Tibial nerve (tissue), 4 donors: Measurements from ENCODE around the gene DHH. TPM values are rescaled to one million over a fixed set of nuclear protein-coding genes. Genes with fewer than 3 reads are reported as not detected.

Source experiments
- DNase-seq, 2 donors: peaks; one replicate each; pipeline ENCODE4 v3.0.0-alpha.2; 2019; ENCODE audit warnings: low spot score in 2 of 2
- H3K27ac ChIP-seq, 4 donors: fragments of 200-600 bp; sonication (generic) in 3 of 4; one replicate each; pipeline ENCODE4 v1.5.1; 2017 to 2019; ENCODE audit warnings: mild to moderate bottlenecking in 1 of 4
- H3K27me3 ChIP-seq, 2 donors: fragments of 200-600 bp; sonication (generic) in 1 of 2; one replicate each; pipeline versions ENCODE4 v1.5.1 to v1.6.0; 2017 to 2019
- H3K36me3 ChIP-seq, 3 donors: fragments of 200-600 bp; sonication (generic); one replicate each; pipeline ENCODE4 v1.5.1; 2018 to 2019
- H3K4me1 ChIP-seq, 4 donors: fragments of 200-600 bp; sonication (generic) in 3 of 4; one replicate each; pipeline ENCODE4 v1.5.1; 2017 to 2019
- H3K4me3 ChIP-seq, 4 donors: fragments of 200-600 bp; sonication (generic) in 3 of 4; one replicate each; pipeline ENCODE4 v1.5.1; 2017 to 2019; ENCODE audit warnings: mild to moderate bottlenecking in 1 of 4, moderate library complexity in 1 of 4
- H3K9me3 ChIP-seq, 4 donors: fragments of 200-600 bp; sonication (generic) in 3 of 4; one replicate each; pipeline ENCODE4 v1.5.1; 2017 to 2019
- EP300 ChIP-seq, 2 donors: sonication (generic); formaldehyde crosslinking; IDR thresholded peaks; one replicate each; pipeline ENCODE4 v1.6.1; 2017; ENCODE audit warnings: antibody characterized with exemption in 2 of 2, mild to moderate bottlenecking in 1 of 2
- POLR2A ChIP-seq, 2 donors: fragments of 450-650 bp; IDR thresholded peaks; one replicate each; pipeline ENCODE4 v1.6.1; 2017; ENCODE audit warnings: antibody characterized with exemption in 2 of 2, mild to moderate bottlenecking in 2 of 2, moderate library complexity in 2 of 2
- WGBS, 2 donors: methylation state at CpG; one replicate each; pipeline ENCODE4 v1.1.5; 2018; 5-methylcytosine and 5-hydroxymethylcytosine counted together
- total RNA-seq, 4 donors: library from RNA; depleted of rRNA; stranded (reverse); fragments of >200 nt; gene quantifications; one replicate each; pipeline ENCODE4 v1.1.0, GENCODE V29; 2016
- TF ChIP-seq, protein P1 (sequence below), 5 experiments: fragments of 200-600 bp in 3 of 5; fragments of 450-650 bp in 2 of 5; sonication (generic) in 3 of 5; IDR thresholded peaks; one replicate each; pipeline ENCODE4 v1.5.1; 2016 to 2019; ENCODE audit warnings: antibody characterized with exemption in 5 of 5, mild to moderate bottlenecking in 3 of 5, moderate library complexity in 2 of 5

DHH gene
- total RNA-seq, 4 donors from 2014 or later = 55.5 to 94.7 (median 60.1) TPM

DNA sequence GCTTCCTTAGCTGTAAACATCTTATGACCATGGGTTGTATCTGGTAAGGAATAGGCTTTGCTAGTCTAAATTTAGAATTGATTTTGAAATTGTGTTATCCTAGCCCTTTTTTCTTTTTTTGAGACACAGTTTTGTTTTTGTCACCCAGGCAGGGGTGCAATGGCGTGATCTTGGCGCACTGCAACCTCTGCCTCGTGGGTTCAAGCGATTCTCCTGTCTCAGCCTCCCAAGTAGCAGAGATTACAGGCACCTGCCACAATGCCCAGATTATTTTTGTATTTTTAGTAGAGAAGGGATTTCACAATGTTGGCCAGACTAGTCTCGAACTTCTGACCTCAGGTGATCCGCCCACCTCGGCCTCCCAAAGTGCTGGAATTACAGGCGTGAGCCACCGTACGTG lies 39.0 kb upstream of the DHH start:
- no peaks in the 10 kb centered on the region for H3K27me3 ChIP-seq
- H3K36me3 ChIP-seq = peaks cover 0 to 13% (median 8%) of the 10 kb centered on the region in 3 donors
- TF ChIP-seq, protein P1, sequence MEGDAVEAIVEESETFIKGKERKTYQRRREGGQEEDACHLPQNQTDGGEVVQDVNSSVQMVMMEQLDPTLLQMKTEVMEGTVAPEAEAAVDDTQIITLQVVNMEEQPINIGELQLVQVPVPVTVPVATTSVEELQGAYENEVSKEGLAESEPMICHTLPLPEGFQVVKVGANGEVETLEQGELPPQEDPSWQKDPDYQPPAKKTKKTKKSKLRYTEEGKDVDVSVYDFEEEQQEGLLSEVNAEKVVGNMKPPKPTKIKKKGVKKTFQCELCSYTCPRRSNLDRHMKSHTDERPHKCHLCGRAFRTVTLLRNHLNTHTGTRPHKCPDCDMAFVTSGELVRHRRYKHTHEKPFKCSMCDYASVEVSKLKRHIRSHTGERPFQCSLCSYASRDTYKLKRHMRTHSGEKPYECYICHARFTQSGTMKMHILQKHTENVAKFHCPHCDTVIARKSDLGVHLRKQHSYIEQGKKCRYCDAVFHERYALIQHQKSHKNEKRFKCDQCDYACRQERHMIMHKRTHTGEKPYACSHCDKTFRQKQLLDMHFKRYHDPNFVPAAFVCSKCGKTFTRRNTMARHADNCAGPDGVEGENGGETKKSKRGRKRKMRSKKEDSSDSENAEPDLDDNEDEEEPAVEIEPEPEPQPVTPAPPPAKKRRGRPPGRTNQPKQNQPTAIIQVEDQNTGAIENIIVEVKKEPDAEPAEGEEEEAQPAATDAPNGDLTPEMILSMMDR (IDR thresholded peaks at IDR 0.05) = no peak
- TF ChIP-seq POLR2A (IDR thresholded peaks at IDR 0.05) = no peak
- no peak for TF ChIP-seq EP300 (IDR thresholded peaks at IDR 0.05)
- 81 to 83% methylated on average over 10 of the region's 10 CpGs for WGBS, 2 donors
- peak overlapping the region in 1 of 4 donors; percentile 99 for H3K4me3 ChIP-seq
- peaks cover 0 to 40% (median 9%) of the 10 kb centered on the region in 4 donors for H3K4me1 ChIP-seq
- H3K9me3 ChIP-seq = no peaks in the 10 kb centered on the region
- no peak for DNase-seq
- peak overlapping the region; percentile 57 to 100 (median 92) for H3K27ac ChIP-seq

DNA sequence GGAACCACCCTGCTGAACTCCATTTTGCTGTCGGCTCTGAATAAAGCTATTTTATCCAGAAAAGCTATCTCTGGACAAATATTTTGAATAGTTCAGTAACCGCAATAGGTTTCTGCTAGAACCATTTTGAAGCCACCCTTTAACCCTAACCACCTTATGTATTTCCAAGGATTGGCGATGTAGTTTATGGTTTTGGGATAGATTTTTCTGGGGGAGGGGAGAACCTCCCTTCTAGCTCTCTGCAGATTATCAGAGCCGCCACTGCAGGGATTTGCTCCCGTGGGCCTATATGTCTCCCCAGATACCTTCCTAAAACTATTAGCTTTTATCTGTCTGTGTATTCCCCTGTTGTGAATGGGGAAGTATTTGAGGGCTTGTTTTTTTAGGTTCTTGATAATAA lies 38.4 kb upstream of the DHH start:
- H3K9me3 ChIP-seq = no peaks in the 10 kb centered on the region
- 11 to 34% methylated on average over 5 of the region's 5 CpGs for WGBS, 2 donors
- peaks cover 0 to 40% (median 9%) of the 10 kb centered on the region in 4 donors for H3K4me1 ChIP-seq
- peak overlapping the region in 2 of 4 donors; percentile 1 to 99 for H3K4me3 ChIP-seq
- no peak for TF ChIP-seq POLR2A (IDR thresholded peaks at IDR 0.05)
- no peak for TF ChIP-seq EP300 (IDR thresholded peaks at IDR 0.05)
- TF ChIP-seq, protein P1 (IDR thresholded peaks at IDR 0.05) = no peak
- H3K36me3 ChIP-seq = peaks cover 1 to 15% (median 8%) of the 10 kb centered on the region in 3 donors
- H3K27ac ChIP-seq = peak overlapping the region; percentile 57 to 100 (median 92)
- DNase-seq = no peak
- H3K27me3 ChIP-seq = no peaks in the 10 kb centered on the region

DNA sequence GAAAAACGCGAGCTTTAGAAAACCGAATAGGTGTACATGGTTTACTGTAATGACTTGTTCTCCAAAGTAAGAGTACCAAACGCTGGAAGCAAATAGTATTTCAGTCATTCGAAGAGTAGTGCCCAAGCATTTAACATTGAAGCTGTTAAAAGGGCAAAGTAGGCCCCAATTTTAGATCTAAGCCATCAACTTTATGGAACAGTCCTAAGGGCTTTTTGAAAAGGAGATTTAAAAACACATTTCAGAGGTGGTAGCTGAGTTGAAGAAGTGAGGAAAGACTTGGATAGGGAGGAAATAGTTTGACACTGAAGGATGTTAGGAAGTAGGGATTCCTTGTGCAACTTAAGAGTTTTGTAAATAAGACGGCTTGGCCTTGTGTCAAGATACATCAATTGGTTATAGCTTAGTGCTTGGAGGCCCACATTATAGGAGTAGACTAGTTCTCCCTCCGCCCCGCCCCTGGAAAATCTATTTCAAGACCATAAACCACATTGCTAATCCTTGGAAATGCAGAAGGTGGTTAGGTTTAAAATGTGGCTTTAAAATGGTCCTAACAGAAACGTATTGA lies 37.4 kb upstream of the DHH start:
- H3K27me3 ChIP-seq = no peaks in the 10 kb centered on the region

DNA sequence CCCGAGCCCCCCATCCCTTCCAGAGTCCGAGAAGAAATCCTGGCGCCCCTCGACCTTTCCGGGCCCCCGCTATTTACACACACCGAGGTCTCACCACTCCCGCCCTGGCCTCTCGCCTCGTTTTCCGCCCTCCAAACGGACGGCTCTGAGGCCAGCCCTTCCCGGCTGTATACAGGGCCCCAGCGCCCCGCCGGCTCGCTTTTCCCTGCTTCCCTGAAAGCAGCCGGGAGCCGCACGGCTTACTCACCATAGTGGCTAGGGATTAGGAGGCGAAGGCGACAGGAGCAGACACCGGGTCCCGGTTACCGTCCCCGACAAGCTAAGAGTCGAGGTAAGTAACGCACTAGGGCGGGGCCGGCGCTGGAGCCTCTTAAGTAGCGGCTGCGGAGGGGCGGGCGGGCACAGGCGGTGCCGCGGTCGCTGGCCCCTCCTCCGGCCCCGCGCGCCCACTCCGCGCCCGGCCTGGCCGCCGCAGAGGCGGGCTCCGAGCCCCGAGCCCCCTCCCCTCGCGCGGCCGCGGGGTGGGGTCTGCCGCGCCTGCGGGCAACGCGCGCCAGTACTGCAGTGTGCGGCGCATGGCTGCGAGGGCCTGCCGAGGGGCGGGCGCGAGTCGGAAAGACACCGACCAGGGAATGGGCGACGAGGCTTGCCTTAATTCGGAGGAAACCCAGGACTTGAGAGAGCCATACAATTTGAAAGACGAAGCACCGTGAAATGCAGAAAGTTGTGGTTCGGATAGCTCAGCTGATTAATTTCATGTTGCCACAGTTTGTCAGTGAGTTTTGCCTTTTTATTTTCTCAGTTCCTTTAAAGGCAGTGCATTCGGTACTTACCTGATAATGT lies 36.7 kb upstream of the DHH start, which contains the start of gene TUBA1B:
Gene TUBA1B (minus strand): TSS at position 345 of the 843 bp plus-strand sequence. CDS start 95 bp downstream, at position 250.
- peak within 1 kb of the TSS; percentile 95 to 100 (median 98) for H3K27ac ChIP-seq
- DNase-seq = peak; percentile 83 to 88
- TF ChIP-seq POLR2A (IDR thresholded peaks at IDR 0.05) (peak; percentile 90 to 93), EP300 (IDR thresholded peaks at IDR 0.05) (peak in 1 of 2 donors; percentile 99)
- TF ChIP-seq, protein P1 (IDR thresholded peaks at IDR 0.05) = peak in 1 of 5 experiments; percentile 13
- H3K9me3 ChIP-seq = no peaks in the 10 kb centered on the region
- H3K27me3 ChIP-seq = no peaks in the 10 kb centered on the region
- WGBS, 2 donors = 0 to 1% methylated on average over 22 to 34 of the region's 79 CpGs
- H3K4me1 ChIP-seq = peaks cover 0 to 40% (median 9%) of the 10 kb centered on the region in 4 donors
- H3K36me3 ChIP-seq = peaks cover 5 to 33% (median 10%) of the 10 kb centered on the region in 3 donors
- peak within 1 kb of the TSS; percentile 70 to 99 (median 90) for H3K4me3 ChIP-seq

More for the DNA sequence above, 37.4 kb upstream of the DHH start:
- peak in 1 of 2 donors; percentile 8 for DNase-seq
- Histone ChIP-seq H3K4me1 (peaks cover 0 to 40% (median 9%) of the 10 kb centered on the region in 4 donors), H3K4me3 (peak overlapping the region; percentile 40 to 99 (median 90)), H3K27ac (peak overlapping the region; percentile 69 to 100 (median 92)), H3K36me3 (peaks cover 5 to 26% (median 10%) of the 10 kb centered on the region in 3 donors), H3K9me3 (no peaks in the 10 kb centered on the region)
- WGBS, 2 donors = 14 to 16% methylated on average over 9 of the region's 9 CpGs
- TF ChIP-seq POLR2A (IDR thresholded peaks at IDR 0.05) (no peak), EP300 (IDR thresholded peaks at IDR 0.05) (no peak)
- TF ChIP-seq, protein P1 (IDR thresholded peaks at IDR 0.05) = no peak
